GM21723 (cell line): ENCODE results near the gene NLRX1.
"Not testable (repeated sequence)": the region's sequence is repeated elsewhere in the genome, so short reads cannot be mapped to it uniquely, and the experiment has no call there.

Experiments used
- ATAC-seq: cut with Tn5 transposase; IDR thresholded peaks from one replicate; pipeline ENCODE4 v1.9.1; 2021; ENCODE audit warnings: mild to moderate bottlenecking, moderate library complexity; ENCODE audit not compliant: unreplicated experiment

NLRX1 gene, protein sequence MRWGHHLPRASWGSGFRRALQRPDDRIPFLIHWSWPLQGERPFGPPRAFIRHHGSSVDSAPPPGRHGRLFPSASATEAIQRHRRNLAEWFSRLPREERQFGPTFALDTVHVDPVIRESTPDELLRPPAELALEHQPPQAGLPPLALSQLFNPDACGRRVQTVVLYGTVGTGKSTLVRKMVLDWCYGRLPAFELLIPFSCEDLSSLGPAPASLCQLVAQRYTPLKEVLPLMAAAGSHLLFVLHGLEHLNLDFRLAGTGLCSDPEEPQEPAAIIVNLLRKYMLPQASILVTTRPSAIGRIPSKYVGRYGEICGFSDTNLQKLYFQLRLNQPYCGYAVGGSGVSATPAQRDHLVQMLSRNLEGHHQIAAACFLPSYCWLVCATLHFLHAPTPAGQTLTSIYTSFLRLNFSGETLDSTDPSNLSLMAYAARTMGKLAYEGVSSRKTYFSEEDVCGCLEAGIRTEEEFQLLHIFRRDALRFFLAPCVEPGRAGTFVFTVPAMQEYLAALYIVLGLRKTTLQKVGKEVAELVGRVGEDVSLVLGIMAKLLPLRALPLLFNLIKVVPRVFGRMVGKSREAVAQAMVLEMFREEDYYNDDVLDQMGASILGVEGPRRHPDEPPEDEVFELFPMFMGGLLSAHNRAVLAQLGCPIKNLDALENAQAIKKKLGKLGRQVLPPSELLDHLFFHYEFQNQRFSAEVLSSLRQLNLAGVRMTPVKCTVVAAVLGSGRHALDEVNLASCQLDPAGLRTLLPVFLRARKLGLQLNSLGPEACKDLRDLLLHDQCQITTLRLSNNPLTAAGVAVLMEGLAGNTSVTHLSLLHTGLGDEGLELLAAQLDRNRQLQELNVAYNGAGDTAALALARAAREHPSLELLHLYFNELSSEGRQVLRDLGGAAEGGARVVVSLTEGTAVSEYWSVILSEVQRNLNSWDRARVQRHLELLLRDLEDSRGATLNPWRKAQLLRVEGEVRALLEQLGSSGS

DNA sequence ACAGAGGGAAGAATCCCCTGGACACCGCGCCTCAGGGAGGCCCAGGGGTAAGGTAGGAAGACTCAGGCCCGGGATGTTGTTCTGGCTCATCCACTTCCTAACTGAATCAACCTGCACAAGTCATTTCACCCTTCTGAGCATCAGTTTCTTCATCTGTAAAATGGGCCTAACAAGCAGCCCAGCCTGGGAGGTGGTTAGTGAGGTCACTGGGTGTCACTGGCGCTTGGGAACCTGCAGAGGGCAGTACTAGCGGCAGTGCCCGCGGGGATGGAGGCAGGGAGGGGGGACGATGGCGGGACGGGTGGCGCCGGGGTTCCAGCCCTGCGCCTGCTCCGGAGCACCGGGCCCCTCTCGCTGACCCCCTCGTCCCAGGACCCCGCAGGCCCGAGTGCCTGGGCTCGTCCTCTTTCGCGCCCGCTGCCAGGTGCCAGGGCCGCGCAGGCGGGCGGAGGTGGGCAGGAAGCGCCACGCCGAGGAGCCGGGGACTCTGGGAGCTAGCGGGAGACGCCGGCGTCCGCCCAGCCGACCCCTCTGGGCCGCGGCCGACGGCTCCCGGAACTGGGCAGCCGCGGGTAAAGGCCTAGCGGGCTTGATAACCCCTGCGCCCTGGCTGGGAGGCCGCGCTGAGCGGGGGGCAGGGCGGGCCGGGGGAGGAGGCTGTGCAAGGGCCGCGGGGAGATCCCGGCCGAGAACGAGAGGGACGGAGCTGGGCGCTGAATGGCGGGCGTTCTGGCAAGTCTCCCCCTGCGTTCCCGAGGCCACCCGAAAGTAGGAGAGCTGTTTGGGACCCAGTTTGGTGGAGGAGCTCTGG lies at the start of gene NLRX1:
Gene NLRX1, plus strand, starts transcription at position 255 of the 811 bp plus-strand sequence. CDS start 2,679 bp downstream, outside the sequence.
- ATAC-seq = peak; percentile 92

DNA sequence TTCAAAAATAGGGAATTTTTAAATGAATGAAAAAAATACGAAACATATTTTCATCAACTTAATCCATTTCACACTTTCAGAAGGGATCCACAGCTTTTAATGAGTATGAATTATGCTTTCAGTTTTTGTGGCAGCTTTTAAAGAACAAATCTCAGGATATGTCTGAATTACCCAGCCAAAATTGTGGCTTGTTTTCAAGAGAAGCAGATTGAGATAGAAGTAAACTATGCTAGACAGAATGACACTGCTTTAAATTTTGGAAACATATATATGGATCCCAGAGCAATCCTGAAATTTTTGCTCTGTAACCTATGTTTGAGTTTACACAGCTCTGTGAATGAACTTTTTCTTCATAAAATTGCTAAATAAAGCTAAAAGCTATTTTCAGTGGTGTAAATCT lies 49.6 kb upstream of the NLRX1 start:
- ATAC-seq = no peak

DNA sequence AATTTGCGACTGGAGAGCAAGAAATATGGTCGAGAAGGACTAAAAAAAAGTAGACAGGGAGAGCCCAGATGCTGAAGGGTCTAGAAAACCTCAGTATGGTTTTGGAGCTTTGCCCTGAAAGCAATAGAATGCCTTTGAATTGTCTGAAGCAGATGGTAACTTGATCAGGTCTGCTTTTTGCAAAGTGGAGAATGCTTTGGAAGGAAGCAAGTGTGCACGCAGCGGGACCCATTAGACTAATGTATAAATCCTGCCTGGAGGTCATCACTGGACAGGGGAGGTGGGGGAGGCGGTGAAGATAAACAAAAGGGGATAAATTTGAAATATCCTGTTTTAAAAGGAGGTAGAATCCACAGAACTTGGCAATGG lies 47.9 kb upstream of the NLRX1 start:
- no peak for ATAC-seq

DNA sequence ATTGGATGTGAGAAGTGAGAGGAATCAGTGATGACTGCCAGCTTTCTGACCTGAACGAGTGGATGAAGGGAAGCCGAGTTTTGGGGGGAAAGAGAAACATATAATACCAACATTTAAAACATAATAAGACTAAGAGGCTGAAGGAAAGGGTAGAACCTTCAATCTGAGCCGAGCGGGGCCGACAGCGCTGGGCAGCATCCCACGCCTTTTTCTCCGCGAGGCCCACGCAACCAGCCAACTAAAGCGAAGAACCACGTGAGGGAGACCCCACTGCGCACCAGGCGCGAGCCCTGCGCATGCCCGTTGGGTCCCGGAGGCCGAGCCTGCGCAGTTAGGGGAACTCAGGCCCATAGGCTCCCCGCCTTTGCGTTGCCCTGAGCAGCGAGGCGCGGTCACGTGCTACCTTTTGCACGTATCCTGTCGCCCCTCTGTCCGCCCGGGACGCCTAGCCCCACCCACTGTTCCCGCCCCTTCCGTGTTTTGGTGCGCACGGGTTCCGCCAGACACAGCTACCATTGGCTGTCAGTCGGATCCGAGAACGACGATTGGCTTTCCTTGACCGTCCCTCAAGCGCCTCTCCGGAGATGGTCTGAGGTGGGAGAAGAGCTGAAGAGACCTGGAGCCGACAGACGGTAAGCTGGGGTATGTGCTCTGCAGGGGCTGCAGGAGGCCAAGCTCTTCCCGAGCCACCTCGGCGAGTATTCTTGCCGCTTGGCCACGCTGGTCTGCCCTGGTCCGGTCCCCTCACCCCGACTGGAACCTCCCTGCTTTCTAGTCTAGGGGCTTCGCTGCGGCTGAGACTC lies 47.3 kb upstream of the NLRX1 start, which contains the start of gene HINFP:
Gene HINFP, plus strand, starts transcription at position 573 of the 803 bp plus-strand sequence. CDS start 5,365 bp downstream, outside the sequence.
- ATAC-seq = peak; percentile 94

DNA sequence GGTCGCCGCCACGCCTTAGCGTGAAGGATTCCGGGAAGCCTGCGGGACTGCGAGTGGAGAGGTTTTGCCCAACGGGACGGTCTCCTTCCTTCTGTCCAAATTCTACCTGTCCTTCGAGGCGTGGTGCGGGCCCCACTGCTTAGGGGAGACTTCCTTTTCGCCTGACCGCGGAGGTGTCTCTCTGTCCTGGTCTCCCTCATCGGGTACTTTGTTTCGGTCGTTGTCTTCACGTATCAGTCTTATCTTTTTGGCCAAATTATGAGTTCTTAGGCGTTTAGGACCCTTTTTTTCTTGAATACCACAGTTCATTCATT lies 46.8 kb upstream of the NLRX1 start:
- ATAC-seq = peak; percentile 18

DNA sequence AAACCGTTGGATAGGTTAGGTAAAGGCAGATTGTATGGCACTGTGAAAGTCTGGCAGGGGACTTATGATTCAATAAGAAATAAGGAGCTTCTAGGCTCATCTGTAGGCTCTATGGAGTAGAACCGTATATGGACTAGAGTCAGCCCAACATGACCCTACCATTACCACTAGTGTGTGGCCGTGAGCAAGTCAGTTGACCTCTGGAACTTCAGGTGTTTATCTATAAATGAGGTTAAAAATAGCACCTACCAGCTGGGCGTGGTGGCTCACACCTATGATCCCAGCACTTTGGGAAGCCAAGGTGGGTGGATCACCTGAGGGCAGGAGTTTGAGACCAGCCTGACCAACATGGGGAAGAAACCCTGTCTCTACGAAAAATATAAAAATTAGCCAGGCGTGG lies 42.7 kb upstream of the NLRX1 start:
- no peak for ATAC-seq

DNA sequence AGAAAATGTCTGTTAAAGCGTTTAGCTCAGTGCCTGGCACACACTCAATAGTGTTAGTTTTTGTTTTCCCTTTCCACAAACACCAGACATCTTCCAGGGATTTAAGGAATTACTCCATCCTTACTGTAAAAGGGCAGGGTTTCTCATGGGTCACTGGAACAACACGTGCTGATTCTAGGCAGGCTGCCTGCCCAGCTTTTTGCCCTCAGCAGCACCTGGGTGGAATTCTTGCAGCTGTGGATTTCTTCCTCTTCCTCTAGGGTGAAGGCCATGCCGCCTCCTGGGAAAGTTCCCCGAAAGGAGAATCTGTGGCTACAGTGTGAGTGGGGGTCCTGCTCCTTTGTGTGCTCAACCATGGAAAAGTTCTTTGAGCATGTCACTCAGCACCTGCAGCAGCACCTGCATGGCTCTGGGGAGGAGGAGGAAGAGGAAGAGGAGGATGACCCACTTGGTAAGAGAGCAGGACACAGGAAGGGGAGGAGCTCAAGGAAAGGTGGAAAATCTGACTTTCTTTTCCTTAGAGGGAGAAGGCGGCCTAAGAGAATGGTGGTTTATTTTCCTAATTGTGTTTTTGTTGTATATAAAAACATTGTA lies 41.8 kb upstream of the NLRX1 start:
- no peak for ATAC-seq

DNA sequence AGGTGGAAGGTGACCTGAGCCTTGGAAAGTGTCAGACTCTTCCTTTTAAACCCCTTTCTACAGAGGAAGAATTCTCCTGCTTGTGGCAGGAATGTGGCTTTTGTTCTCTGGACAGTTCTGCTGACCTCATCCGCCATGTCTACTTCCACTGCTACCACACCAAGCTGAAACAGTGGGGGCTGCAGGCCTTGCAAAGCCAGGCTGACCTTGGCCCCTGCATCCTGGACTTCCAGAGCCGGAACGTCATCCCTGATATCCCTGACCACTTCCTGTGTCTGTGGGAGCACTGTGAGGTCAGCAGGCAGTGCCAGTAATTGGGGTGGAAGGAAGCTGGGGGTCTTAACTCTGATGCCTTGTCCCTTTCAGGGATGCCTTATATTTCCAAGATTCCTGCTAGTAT lies 37.9 kb upstream of the NLRX1 start:
- no peak for ATAC-seq

DNA sequence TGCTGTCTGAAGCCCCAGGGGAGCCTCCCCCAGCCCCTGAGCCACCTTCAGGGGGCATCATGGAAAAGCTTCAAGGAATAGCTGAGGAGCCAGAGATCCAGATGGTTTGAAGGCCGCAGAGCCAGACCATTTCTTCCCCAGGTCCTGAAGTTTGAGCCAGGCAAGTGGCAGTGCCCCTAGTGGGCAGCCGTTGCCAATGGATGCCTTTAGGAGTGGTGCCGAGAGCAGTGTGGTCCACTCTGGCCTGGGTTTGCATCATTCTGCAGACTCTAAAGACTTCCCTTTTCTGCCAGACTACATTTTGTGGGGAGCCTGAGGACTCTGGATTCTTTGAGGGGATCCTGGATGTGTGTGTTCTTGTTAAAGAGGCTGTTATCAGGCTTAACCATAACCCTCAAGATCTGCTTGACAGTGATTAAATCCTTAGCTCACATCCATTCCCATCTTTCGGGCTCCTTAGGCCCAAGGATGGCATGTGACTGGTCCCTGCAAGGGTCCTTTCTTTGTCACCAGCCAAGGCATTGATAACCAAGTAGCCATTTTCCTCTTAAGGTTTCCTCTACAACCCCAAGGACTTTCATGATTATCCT lies 34.0 kb upstream of the NLRX1 start:
- no peak for ATAC-seq

DNA sequence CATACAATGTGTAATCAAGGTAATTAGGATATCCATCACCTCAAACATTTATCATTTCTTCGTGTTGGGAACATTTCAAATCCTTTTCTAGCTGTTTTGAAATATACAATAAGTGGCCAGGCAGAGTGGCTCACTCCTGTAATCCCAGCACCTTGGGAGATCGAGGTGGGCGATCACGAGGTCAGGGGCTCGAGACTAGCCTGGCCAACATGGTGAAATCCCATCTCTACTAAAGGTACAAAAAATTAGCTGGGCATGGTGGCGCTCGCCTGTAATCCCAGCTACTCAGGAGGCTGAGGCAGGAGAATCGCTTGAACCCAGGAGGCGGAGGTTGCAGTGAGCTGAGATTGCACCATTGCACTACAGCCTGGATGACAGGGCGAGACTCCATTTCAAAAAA lies 29.2 kb upstream of the NLRX1 start:
- ATAC-seq = not testable (repeated sequence)

DNA sequence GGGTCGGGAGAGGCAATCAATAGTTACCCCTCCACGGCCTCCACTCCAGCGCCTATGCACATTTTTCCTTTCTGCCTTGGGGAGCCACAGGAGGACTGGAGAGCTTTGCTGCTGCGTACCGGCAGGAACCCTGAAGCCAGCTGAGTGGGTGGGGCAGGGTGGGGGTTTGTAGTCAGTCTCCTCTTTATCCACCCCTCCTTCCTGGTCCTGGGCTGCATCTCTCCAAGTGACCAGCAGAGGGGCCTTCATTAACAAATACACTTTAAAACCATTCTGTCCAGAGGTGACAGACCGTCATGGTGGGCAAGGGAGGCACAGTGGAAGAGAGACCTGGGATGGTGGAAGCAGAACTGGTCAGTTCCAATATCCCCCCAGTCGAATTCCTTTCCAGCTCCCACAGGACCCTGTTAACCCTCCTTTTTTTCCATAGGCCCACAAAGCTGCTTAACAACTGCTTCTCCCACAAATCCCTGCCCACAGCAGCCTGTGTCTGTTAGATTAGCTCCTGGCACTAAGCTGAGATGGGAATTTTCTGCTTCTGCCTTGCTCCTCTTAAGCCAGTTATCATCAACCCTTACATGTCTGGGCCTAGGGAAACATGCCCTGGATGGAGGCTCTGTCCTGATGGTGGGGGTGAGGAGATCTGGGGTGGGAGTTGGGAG lies 23.6 kb upstream of the NLRX1 start:
- ATAC-seq = no peak

DNA sequence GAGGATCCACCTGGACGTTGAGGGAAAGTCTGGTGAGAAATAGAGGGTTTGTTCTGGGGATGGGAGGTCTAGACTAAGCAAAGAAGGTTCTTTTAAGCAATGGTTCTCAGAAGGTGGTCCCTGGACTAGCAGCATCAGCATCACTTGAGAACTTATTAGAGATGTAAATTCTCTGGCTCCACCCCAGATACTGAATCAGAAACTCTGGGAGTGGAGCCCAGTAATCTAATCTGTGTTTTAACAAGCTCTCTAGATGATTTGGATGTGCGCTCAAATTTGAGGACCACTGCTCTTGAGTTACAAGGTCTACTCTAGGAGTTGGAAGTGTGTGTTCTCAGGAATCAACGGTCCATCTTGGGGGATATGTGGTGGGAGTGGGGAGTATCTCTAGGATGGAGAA lies 23.0 kb upstream of the NLRX1 start:
- no peak for ATAC-seq

DNA sequence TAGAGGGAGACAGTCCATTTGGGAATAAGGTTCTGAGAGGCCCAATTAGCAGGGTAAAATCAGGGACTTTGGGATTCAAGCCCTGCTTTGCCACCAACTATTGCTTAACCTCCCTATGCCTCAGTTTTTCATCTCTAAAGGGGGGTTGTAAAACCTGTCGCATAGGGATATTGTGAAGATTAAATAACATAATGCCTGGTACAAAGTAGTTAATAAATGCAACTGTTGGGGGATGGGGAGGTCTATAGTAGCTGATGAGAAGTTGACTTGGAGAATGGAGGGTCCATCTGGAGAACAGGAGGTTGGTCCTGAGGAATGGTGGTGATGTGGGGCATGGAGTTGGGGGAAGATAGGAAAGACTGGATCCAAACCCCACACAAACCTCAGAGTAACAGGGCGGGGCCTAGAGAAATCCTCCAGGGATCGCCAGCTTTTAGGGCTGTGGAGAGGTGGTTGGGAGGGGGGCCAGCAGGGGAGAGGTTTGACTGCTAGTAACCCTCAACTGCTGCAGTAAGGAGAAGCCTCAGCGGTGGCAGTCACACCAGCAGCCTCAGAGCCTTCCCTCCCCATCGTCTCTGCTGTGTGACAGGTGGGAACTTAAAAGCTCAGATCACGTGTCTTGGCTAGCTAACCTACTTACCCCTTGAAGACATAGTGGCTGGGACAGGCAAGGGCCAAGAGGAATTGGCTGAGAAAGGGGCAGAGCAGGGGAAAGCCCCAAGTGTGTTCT lies 20.8 kb upstream of the NLRX1 start:
- no peak for ATAC-seq

DNA sequence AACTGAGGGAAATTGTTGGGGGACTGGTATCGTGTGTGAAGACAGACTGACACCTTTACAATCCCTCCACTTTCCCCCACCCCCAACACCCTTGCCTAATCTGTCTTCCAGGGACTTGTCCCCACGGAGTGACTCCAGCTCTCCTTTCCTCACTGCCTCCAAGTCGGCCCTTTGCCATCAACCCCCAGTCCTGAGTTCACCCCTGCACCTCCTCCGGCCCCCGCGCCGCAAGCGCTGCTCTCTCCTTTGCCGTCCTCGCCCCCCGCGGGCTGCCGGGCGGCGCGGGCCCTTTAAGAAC lies 19.9 kb upstream of the NLRX1 start:
- no peak for ATAC-seq

DNA sequence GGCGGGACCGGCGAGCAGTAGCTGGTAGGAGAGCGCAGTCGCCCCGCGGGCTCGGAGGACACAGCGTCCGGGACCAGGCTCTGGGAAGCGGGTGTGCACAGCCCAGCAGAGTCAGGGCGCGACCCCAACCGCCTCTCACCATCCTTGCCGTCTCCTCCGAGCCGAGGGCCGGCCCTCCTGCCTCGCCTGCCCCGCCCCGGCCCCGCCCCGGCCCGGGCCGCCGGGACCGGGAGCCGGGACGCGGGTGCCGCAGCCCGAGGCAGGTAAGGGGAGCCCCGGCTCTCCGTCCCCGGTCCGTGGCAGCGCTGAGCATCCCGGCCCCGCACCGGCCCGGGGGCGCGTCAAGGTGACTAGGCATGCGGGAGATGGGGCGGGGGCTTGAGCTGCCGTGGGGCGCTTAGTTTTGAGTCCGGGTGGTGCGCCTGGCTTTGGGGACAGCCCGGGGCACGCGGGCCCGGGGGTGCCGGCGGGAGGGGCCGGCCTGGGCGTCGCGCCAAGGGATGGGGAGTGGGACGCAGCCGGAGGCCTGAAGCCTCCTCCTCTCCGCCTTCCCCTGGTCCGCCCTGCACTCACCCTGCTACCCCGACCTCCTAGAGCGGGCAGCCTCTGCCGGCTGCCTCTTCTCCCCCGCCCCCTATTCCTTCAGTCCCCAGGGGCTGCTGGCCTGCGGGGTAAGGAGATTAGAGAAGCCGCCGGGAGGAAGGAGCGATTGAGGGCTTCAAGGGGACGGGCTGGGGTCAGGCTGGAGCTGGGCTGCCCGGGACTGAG lies 19.3 kb upstream of the NLRX1 start, which contains the start of gene ABCG4:
Gene ABCG4, plus strand, starts transcription at position 35 of the 768 bp plus-strand sequence. CDS start 914 bp downstream, outside the sequence.
- no peak for ATAC-seq

DNA sequence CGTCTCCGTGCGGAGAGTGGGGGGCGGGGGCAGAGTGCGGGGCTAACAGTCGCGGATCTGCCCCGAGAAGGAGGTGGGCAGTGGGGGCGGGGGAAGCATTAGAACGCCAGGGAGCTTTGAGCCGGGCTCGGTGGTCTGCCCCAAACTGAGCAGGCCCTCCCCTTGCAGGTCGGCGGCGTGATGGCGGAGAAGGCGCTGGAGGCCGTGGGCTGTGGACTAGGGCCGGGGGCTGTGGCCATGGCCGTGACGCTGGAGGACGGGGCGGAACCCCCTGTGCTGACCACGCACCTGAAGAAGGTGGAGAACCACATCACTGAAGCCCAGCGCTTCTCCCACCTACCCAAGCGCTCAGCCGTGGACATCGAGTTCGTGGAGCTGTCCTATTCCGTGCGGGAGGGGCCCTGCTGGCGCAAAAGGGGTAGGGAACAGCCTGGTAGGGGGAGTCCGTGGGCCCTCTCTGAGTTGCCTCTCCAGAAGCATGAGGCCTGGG lies 18.7 kb upstream of the NLRX1 start:
- ATAC-seq = no peak

DNA sequence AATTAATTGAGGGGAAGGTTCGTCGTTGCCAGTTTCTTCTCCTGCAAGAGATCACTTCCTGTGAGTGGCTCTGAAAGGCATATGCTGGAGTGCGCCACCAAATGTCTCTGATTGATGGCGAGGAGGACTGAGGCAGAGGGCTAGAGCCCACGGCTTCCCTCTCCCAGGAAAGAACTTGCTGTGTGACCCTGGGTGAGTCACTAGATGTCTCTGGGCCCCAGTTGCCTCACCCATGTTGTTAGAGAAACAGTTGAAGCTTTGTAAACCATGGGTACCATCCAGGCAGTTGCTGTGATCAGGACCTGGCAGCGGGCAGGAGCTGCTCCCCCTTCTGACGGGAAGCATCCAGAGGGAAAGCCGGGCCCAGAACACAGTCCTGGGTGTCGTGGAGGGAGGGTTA lies 16.5 kb upstream of the NLRX1 start:
- ATAC-seq = no peak
